ENCODE results near the gene PDLIM1. TPM values are rescaled to one million over a fixed set of nuclear protein-coding genes. Genes with fewer than 3 reads are reported as not detected.

The PDLIM1 gene
- total and polyA plus RNA-seq, 9 of the 15 experiments (the other 6 are each of a cell fraction or from before 2014, with no cell fraction given): 19.8 to 164 (median 39.1) TPM

- Histone ChIP-seq H3K27ac (ENCODE audit: extremely low read depth, low read depth, low read length) (no peak overlapping the region), H3K4me2 (ENCODE audit: insufficient read depth, low read length) (no peak overlapping the region), H3K9ac (ENCODE audit: insufficient read depth in 1 of 2, low read depth in 2 of 2, low read length in 2 of 2) (no peak overlapping the region), H3K4me1 (replicated peaks in 1 of 2; ENCODE audit: control insufficient read depth in 2 of 2, insufficient read depth in 2 of 2, low read length in 2 of 2) (peaks cover 22 to 48% of the 10 kb centered on the region in 2 experiments), H3K4me3 (no peak overlapping the region), H4K20me1 (replicated peaks; ENCODE audit: control insufficient read depth, insufficient read depth, low read length) (no peaks in the 10 kb centered on the region), H3K27me3 (ENCODE audit: control insufficient read depth in 2 of 2, insufficient read depth in 2 of 2, low read length in 2 of 2) (no peaks in the 10 kb centered on the region), H3K79me2 (ENCODE audit: control insufficient read depth, insufficient read depth, low read length) (no peaks in the 10 kb centered on the region), H2AFZ (ENCODE audit: low read depth, low read length) (no peak overlapping the region), H3K36me3 (ENCODE audit: control insufficient read depth, insufficient read depth, low read length) (no peaks in the 10 kb centered on the region), H3K9me1 (ENCODE audit: control insufficient read depth, insufficient read depth, low read length) (no peaks in the 10 kb centered on the region), H3K9me3 (replicated peaks; ENCODE audit: control insufficient read depth, insufficient read depth, low read depth, low read length) (no peaks in the 10 kb centered on the region)
- no peak for DNase-seq (ENCODE audit: extremely low read depth in 1 of 4, low spot score in 3 of 4)
- WGBS (ENCODE audit: insufficient coverage, low coverage, missing lambda C conversion rate): 37% methylated on average over 2 of the region's 2 CpGs
- ATAC-seq: no peak
- no peak for FAIRE-seq
- ChIA-PET CTCF (ENCODE audit: low intra/inter-chr PET ratio) (no interaction called here), POLR2A (no interaction called here)
- TF ChIP-seq SP1 (CRISPR knock-in tag; IDR thresholded peaks at IDR 0.05): no peak
- no peak for TF ChIP-seq ZNF408 (CRISPR knock-in tag; IDR thresholded peaks at IDR 0.05; ENCODE audit: low read depth)
- no peak for TF ChIP-seq CAMTA2 (CRISPR knock-in tag; conservative IDR thresholded peaks at IDR 0.05)
- no peak for TF ChIP-seq SNAPC5 (CRISPR knock-in tag; IDR thresholded peaks at IDR 0.05)
- TF ChIP-seq HDAC2 (IDR thresholded peaks at IDR 0.05): no peak
- TF ChIP-seq KLF13 (tag; IDR thresholded peaks at IDR 0.05; ENCODE audit: borderline replicate concordance, low read depth): no peak
- TF ChIP-seq RCOR1 (IDR thresholded peaks at IDR 0.05; ENCODE audit: borderline replicate concordance in 1 of 2, low read depth in 2 of 2, low read length in 2 of 2): no peak
- no peak for TF ChIP-seq PCBP2 (IDR thresholded peaks at IDR 0.05; ENCODE audit: low read depth, low read length, poor library complexity, severe bottlenecking)
- no peak for TF ChIP-seq ZBTB34 (CRISPR knock-in tag; IDR thresholded peaks at IDR 0.05)
- TF ChIP-seq ZBTB11 (CRISPR knock-in tag; IDR thresholded peaks at IDR 0.05): no peak
- no peak for TF ChIP-seq ZNF239 (CRISPR knock-in tag; IDR thresholded peaks at IDR 0.05)
- no peak for TF ChIP-seq ZNF695 (CRISPR knock-in tag; IDR thresholded peaks at IDR 0.05)
- TF ChIP-seq ETV5 (CRISPR knock-in tag; IDR thresholded peaks at IDR 0.05; ENCODE audit: low read depth): no peak
- TF ChIP-seq FOXO4 (CRISPR knock-in tag; IDR thresholded peaks at IDR 0.05): no peak
- TF ChIP-seq POLR2AphosphoS2 (IDR thresholded peaks at IDR 0.05; ENCODE audit: low read length): no peak
- no TSS peak for BruUV-seq (replicated peaks)
- intact Hi-C loops (cut with micrococcal nuclease): no loop called here
- in situ Hi-C loops (cut with MboI): no loop called here
Observed at GRCh38 chr10:95304976-95305375, 14.2 kb upstream of the PDLIM1 start.

Data from K562 (cell line).